ENCODE measurements around the gene TTN.

The TTN gene

GRCh38 chr2:178836807-178837206 lies 29.6 kb upstream of the TTN start:
- Histone ChIP-seq H3K4ac (ENCODE audit: low read depth in 1 of 2, low read length in 2 of 2) (no peak overlapping the region), H3K9me3 (ENCODE audit: control insufficient read depth, low read length) (no peaks in the 10 kb centered on the region), H3K4me3 (ENCODE audit: insufficient read depth in 1 of 2, low read depth in 1 of 2, low read length in 2 of 2) (no peak overlapping the region), H2BK15ac (ENCODE audit: low read depth, poor library complexity, severe bottlenecking) (no peak overlapping the region), H3K27ac (ENCODE audit: low read length, poor library complexity, severe bottlenecking) (no peak overlapping the region), H3K4me2 (ENCODE audit: low read length, poor library complexity, severe bottlenecking) (no peak overlapping the region), H3K9ac (ENCODE audit: low read length) (no peak overlapping the region), H2BK120ac (ENCODE audit: low read depth, low read length) (no peak overlapping the region), H2BK5ac (ENCODE audit: low read depth, low read length, poor library complexity, severe bottlenecking) (no peak overlapping the region), H2AK5ac (ENCODE audit: low read length, severe bottlenecking) (no peak overlapping the region), H4K91ac (ENCODE audit: low read length) (no peak overlapping the region), H2BK12ac (ENCODE audit: low read length in 2 of 2) (no peak overlapping the region), H3K14ac (ENCODE audit: low read length in 2 of 2) (no peak overlapping the region), H2AFZ (ENCODE audit: low read depth, low read length) (no peak overlapping the region), H3K27me3 (ENCODE audit: control insufficient read depth in 1 of 2, insufficient read depth in 1 of 2, low read length in 2 of 2) (no peaks in the 10 kb centered on the region), H3K18ac (ENCODE audit: low read depth in 1 of 2, low read length in 2 of 2) (no peak overlapping the region), H3K4me1 (ENCODE audit: control insufficient read depth, insufficient read depth, low read depth, low read length) (no peaks in the 10 kb centered on the region), H3K23ac (ENCODE audit: low read length in 2 of 2) (no peak overlapping the region), H3K36me3 (ENCODE audit: control insufficient read depth in 1 of 2, insufficient read depth in 2 of 2, low read depth in 1 of 2, low read length in 2 of 2) (no peaks in the 10 kb centered on the region), H4K8ac (ENCODE audit: low read length) (no peak overlapping the region), H3K79me1 (replicated peaks; ENCODE audit: low read length, poor library complexity, severe bottlenecking) (no peaks in the 10 kb centered on the region)
- no peak for DNase-seq
- 7% methylated on average over 4 of the region's 4 CpGs for WGBS

GRCh38 chr2:178834086-178834485 lies 26.9 kb upstream of the TTN start:
- H3K36me3 ChIP-seq (ENCODE audit: control insufficient read depth in 1 of 2, insufficient read depth in 2 of 2, low read depth in 1 of 2, low read length in 2 of 2): no peaks in the 10 kb centered on the region
- H2BK15ac ChIP-seq (ENCODE audit: low read depth, poor library complexity, severe bottlenecking): no peak overlapping the region
- no peaks in the 10 kb centered on the region for H3K4me1 ChIP-seq (ENCODE audit: control insufficient read depth, insufficient read depth, low read depth, low read length)
- H3K79me1 ChIP-seq (replicated peaks; ENCODE audit: low read length, poor library complexity, severe bottlenecking): no peaks in the 10 kb centered on the region
- H2BK120ac ChIP-seq (ENCODE audit: low read depth, low read length): no peak overlapping the region
- no peak overlapping the region for H3K23ac ChIP-seq (ENCODE audit: low read length in 2 of 2)
- H3K4ac ChIP-seq (ENCODE audit: low read depth in 1 of 2, low read length in 2 of 2): no peak overlapping the region
- no peak overlapping the region for H2AK5ac ChIP-seq (ENCODE audit: low read length, severe bottlenecking)
- H2BK5ac ChIP-seq (ENCODE audit: low read depth, low read length, poor library complexity, severe bottlenecking): no peak overlapping the region
- no peak for DNase-seq
- no peak overlapping the region for H3K4me2 ChIP-seq (ENCODE audit: low read length, poor library complexity, severe bottlenecking)
- H4K8ac ChIP-seq (ENCODE audit: low read length): no peak overlapping the region
- no peaks in the 10 kb centered on the region for H3K27me3 ChIP-seq (ENCODE audit: control insufficient read depth in 1 of 2, insufficient read depth in 1 of 2, low read length in 2 of 2)
- H3K9ac ChIP-seq (ENCODE audit: low read length): no peak overlapping the region
- no peak overlapping the region for H3K4me3 ChIP-seq (ENCODE audit: insufficient read depth in 1 of 2, low read depth in 1 of 2, low read length in 2 of 2)
- H4K91ac ChIP-seq (ENCODE audit: low read length): no peak overlapping the region
- no peak overlapping the region for H3K27ac ChIP-seq (ENCODE audit: low read length, poor library complexity, severe bottlenecking)
- H3K14ac ChIP-seq (ENCODE audit: low read length in 2 of 2): peak overlapping the region in 1 of 2 experiments; percentile 41
- no peak overlapping the region for H2BK12ac ChIP-seq (ENCODE audit: low read length in 2 of 2)
- H3K9me3 ChIP-seq (ENCODE audit: control insufficient read depth, low read length): no peaks in the 10 kb centered on the region
- no peak overlapping the region for H3K18ac ChIP-seq (ENCODE audit: low read depth in 1 of 2, low read length in 2 of 2)
- WGBS: 93% methylated on average over 9 of the region's 9 CpGs
- no peak overlapping the region for H2AFZ ChIP-seq (ENCODE audit: low read depth, low read length)

- Histone ChIP-seq H3K23ac (ENCODE audit: low read length in 2 of 2) (no peak overlapping the region), H4K8ac (ENCODE audit: low read length) (no peak overlapping the region), H2BK15ac (ENCODE audit: low read depth, poor library complexity, severe bottlenecking) (no peak overlapping the region), H3K36me3 (ENCODE audit: control insufficient read depth in 1 of 2, insufficient read depth in 2 of 2, low read depth in 1 of 2, low read length in 2 of 2) (no peaks in the 10 kb centered on the region), H2AK5ac (ENCODE audit: low read length, severe bottlenecking) (no peak overlapping the region), H2BK5ac (ENCODE audit: low read depth, low read length, poor library complexity, severe bottlenecking) (no peak overlapping the region), H3K79me1 (replicated peaks; ENCODE audit: low read length, poor library complexity, severe bottlenecking) (no peaks in the 10 kb centered on the region), H2BK120ac (ENCODE audit: low read depth, low read length) (no peak overlapping the region), H3K27me3 (ENCODE audit: control insufficient read depth in 1 of 2, insufficient read depth in 1 of 2, low read length in 2 of 2) (no peaks in the 10 kb centered on the region), H2BK12ac (ENCODE audit: low read length in 2 of 2) (no peak overlapping the region), H4K91ac (ENCODE audit: low read length) (no peak overlapping the region), H3K4me2 (ENCODE audit: low read length, poor library complexity, severe bottlenecking) (no peak overlapping the region), H3K4me3 (ENCODE audit: insufficient read depth in 1 of 2, low read depth in 1 of 2, low read length in 2 of 2) (no peak overlapping the region), H2AFZ (ENCODE audit: low read depth, low read length) (no peak overlapping the region), H3K4ac (ENCODE audit: low read depth in 1 of 2, low read length in 2 of 2) (no peak overlapping the region), H3K14ac (ENCODE audit: low read length in 2 of 2) (no peak overlapping the region), H3K18ac (ENCODE audit: low read depth in 1 of 2, low read length in 2 of 2) (no peak overlapping the region), H3K27ac (ENCODE audit: low read length, poor library complexity, severe bottlenecking) (no peak overlapping the region), H3K9ac (ENCODE audit: low read length) (no peak overlapping the region), H3K4me1 (ENCODE audit: control insufficient read depth, insufficient read depth, low read depth, low read length) (no peaks in the 10 kb centered on the region), H3K9me3 (ENCODE audit: control insufficient read depth, low read length) (no peaks in the 10 kb centered on the region)
- no peak for DNase-seq
- WGBS: 85% methylated on average over 4 of the region's 5 CpGs
Observed at GRCh38 chr2:178833382-178833781, 26.2 kb upstream of the TTN start.

- Histone ChIP-seq H4K91ac (ENCODE audit: low read length) (no peak overlapping the region), H3K36me3 (ENCODE audit: control insufficient read depth in 1 of 2, insufficient read depth in 2 of 2, low read depth in 1 of 2, low read length in 2 of 2) (no peaks in the 10 kb centered on the region), H3K27me3 (ENCODE audit: control insufficient read depth in 1 of 2, insufficient read depth in 1 of 2, low read length in 2 of 2) (no peaks in the 10 kb centered on the region), H3K4me2 (ENCODE audit: low read length, poor library complexity, severe bottlenecking) (no peak overlapping the region), H2BK120ac (ENCODE audit: low read depth, low read length) (no peak overlapping the region), H3K4ac (ENCODE audit: low read depth in 1 of 2, low read length in 2 of 2) (no peak overlapping the region), H2BK12ac (ENCODE audit: low read length in 2 of 2) (no peak overlapping the region), H3K18ac (ENCODE audit: low read depth in 1 of 2, low read length in 2 of 2) (no peak overlapping the region), H3K27ac (ENCODE audit: low read length, poor library complexity, severe bottlenecking) (no peak overlapping the region), H3K9ac (ENCODE audit: low read length) (no peak overlapping the region), H3K4me3 (ENCODE audit: insufficient read depth in 1 of 2, low read depth in 1 of 2, low read length in 2 of 2) (no peak overlapping the region), H4K8ac (ENCODE audit: low read length) (no peak overlapping the region), H2BK5ac (ENCODE audit: low read depth, low read length, poor library complexity, severe bottlenecking) (no peak overlapping the region), H3K79me1 (replicated peaks; ENCODE audit: low read length, poor library complexity, severe bottlenecking) (no peaks in the 10 kb centered on the region), H3K9me3 (ENCODE audit: control insufficient read depth, low read length) (no peaks in the 10 kb centered on the region), H2AFZ (ENCODE audit: low read depth, low read length) (no peak overlapping the region), H2BK15ac (ENCODE audit: low read depth, poor library complexity, severe bottlenecking) (no peak overlapping the region), H3K23ac (ENCODE audit: low read length in 2 of 2) (no peak overlapping the region), H3K14ac (ENCODE audit: low read length in 2 of 2) (no peak overlapping the region), H3K4me1 (ENCODE audit: control insufficient read depth, insufficient read depth, low read depth, low read length) (no peaks in the 10 kb centered on the region), H2AK5ac (ENCODE audit: low read length, severe bottlenecking) (no peak overlapping the region)
- DNase-seq: no peak
- 84% methylated on average over 2 of the region's 2 CpGs for WGBS
Observed at GRCh38 chr2:178830451-178830850, 23.2 kb upstream of the TTN start.

Measured in mesenchymal stem cell (in vitro differentiated cells and primary cell).